Neural cell (in vitro differentiated cells): ENCODE data around the gene INPP5B.

Source experiments
- CTCF ChIP-seq: fragments of 450-650 bp; IDR thresholded peaks from 2 replicates; pipeline ENCODE4 v1.5.1; 2014; ENCODE audit warnings: antibody characterized with exemption, mild to moderate bottlenecking, moderate library complexity; ENCODE audit not compliant: poor library complexity, severe bottlenecking
- EP300 ChIP-seq: fragments of 450-650 bp; conservative IDR thresholded peaks from 2 replicates; pipeline ENCODE4 v1.6.1; 2014; ENCODE audit warnings: antibody characterized with exemption, mild to moderate bottlenecking, moderate library complexity; ENCODE audit not compliant: poor library complexity, severe bottlenecking
- EZH2 ChIP-seq: fragments of 200-600, 300-800 bp; shearing (Covaris generic), sonication (generic); IDR thresholded peaks from 2 replicates; pipeline ENCODE4 v1.6.1; 2014; ENCODE audit warnings: antibody characterized with exemption, low read length, borderline replicate concordance, mild to moderate bottlenecking; ENCODE audit not compliant: insufficient read depth, poor library complexity, severe bottlenecking
- POLR2AphosphoS5 ChIP-seq: IDR thresholded peaks from 2 replicates; pipeline ENCODE4 v1.6.1; 2012
- SMC3 ChIP-seq: fragments of 450-650 bp; conservative IDR thresholded peaks from 2 replicates; pipeline ENCODE4 v1.6.1; 2014; ENCODE audit warnings: antibody characterized with exemption, mild to moderate bottlenecking, moderate library complexity; ENCODE audit not compliant: poor library complexity
- TAF1 ChIP-seq: IDR thresholded peaks from 2 replicates; pipeline ENCODE4 v1.6.1; 2012; ENCODE audit warnings: low read depth

GRCh38 chr1:37849480-37849879 lies 97.4 kb downstream of the INPP5B start:
- TF ChIP-seq CTCF (no peak), SMC3 (no peak), EZH2 (no peak), POLR2AphosphoS5 (no peak), EP300 (no peak), TAF1 (no peak)
